OCI-LY7 (cell line): ENCODE data around the gene VANGL1. TPM values are rescaled to one million over a fixed set of nuclear protein-coding genes. Genes with fewer than 3 reads are reported as not detected.

Source experiments
- BruUV-seq: library from RNA; stranded (reverse); fragments of 400-500 nt; replicated peaks from 2 replicates; lab custom pipeline; 2021; lab: Mats Ljungman, UMichigan
- CTCF ChIA-PET: fragments of 300-600 bp; sonication (Branson Sonifier 250); formaldehyde crosslinking; loops from one replicate; lab custom pipeline; 2022; ENCODE audit warnings: antibody characterized with exemption; ENCODE audit not compliant: unreplicated experiment; lab: Charles Lee
- POLR2A ChIA-PET: fragments of 300-600 bp; sonication (Branson Sonifier 250); formaldehyde crosslinking; loops from one replicate; lab custom pipeline; 2022; ENCODE audit warnings: antibody characterized with exemption; lab: Charles Lee
- DNase-seq: peaks from one replicate; pipeline ENCODE4 v3.0.0-alpha.2; 2015; ENCODE audit warnings: low spot score
- H2AFZ ChIP-seq: fragments of 200-600 bp; sonication (generic), shearing (Covaris generic); 2 replicates; pipeline ENCODE4 v1.6.1; 2014; ENCODE audit warnings: mild to moderate bottlenecking, antibody characterized with exemption, low read length, moderate library complexity
- H3K27ac ChIP-seq: fragments of 200-600 bp; sonication (generic); 2 replicates; pipeline ENCODE4 v1.5.1; 2014; ENCODE audit warnings: mixed run types, low read depth, mild to moderate bottlenecking, moderate library complexity, low read length, inconsistent platforms; ENCODE audit not compliant: poor library complexity, severe bottlenecking
- H3K36me3 ChIP-seq: fragments of 200-600 bp; sonication (generic); 2 replicates; pipeline ENCODE4 v1.6.1; 2014; ENCODE audit warnings: mild to moderate bottlenecking, antibody characterized with exemption, low read length, moderate library complexity, mixed read lengths; ENCODE audit not compliant: insufficient read depth
- H3K4me1 ChIP-seq: fragments of 200-600 bp; sonication (generic); 2 replicates; pipeline ENCODE4 v1.5.1; 2014; ENCODE audit warnings: mild to moderate bottlenecking, low read length; ENCODE audit not compliant: insufficient read depth, poor library complexity, severe bottlenecking
- H3K4me2 ChIP-seq: fragments of 200-600 bp; sonication (generic); 2 replicates; pipeline ENCODE4 v1.6.1; 2014; ENCODE audit warnings: mild to moderate bottlenecking, low read length
- H3K4me3 ChIP-seq: fragments of 200-600 bp; sonication (generic); 2 replicates; pipeline ENCODE4 v1.5.1; 2014; ENCODE audit warnings: mild to moderate bottlenecking, low read depth, low read length; ENCODE audit not compliant: poor library complexity, severe bottlenecking
- H3K79me2 ChIP-seq: fragments of 200-600 bp; sonication (generic); 2 replicates; pipeline ENCODE4 v1.6.1; 2016; ENCODE audit warnings: low read depth, mild to moderate bottlenecking, low read length, moderate library complexity, mixed read lengths; ENCODE audit not compliant: insufficient read depth
- H3K9me2 ChIP-seq: fragments of 200-600 bp; sonication (generic); 2 replicates; pipeline ENCODE4 v1.6.1; 2016; ENCODE audit warnings: mild to moderate bottlenecking, low read length, mixed read lengths; ENCODE audit not compliant: insufficient read depth
- H3K9me3 ChIP-seq: fragments of 200-600 bp; sonication (generic); 2 replicates; pipeline ENCODE4 v1.6.1; 2014; ENCODE audit warnings: mild to moderate bottlenecking, mixed run types, low read length, mixed read lengths
- H4K20me1 ChIP-seq: fragments of 200-600 bp; sonication (generic); 2 replicates; pipeline ENCODE4 v1.6.1; 2014; ENCODE audit warnings: mild to moderate bottlenecking, antibody characterized with exemption, low read length, moderate library complexity, mixed read lengths; ENCODE audit not compliant: insufficient read depth
- EZH2phosphoT487 ChIP-seq: fragments of 200-600 bp; sonication (generic); IDR thresholded peaks from 2 replicates; pipeline ENCODE4 v1.6.1; 2018; ENCODE audit warnings: low read depth, borderline replicate concordance, mild to moderate bottlenecking, mixed run types, antibody characterized with exemption, low read length, moderate library complexity, mixed read lengths
- intact Hi-C: fragments of 100-400 bp; cut with micrococcal nuclease; formaldehyde crosslinking; loops from one replicate; pipeline ENCODE4 v1.10.0; 2022; ENCODE audit not compliant: unreplicated experiment
- total RNA-seq, 2 experiments: library from RNA; depleted of rRNA in 1 of 2; stranded (reverse); fragments of >200 nt in 1 of 2; shearing (Covaris generic) in 1 of 2; gene quantifications; 2 replicates each; pipeline ENCODE4 v1.2.3, GENCODE V29; 2014 to 2022
- TF ChIP-seq, protein P1 (sequence below): fragments of 200-600 bp; sonication (generic); conservative IDR thresholded peaks from 2 replicates; pipeline ENCODE4 v1.5.1; 2014; ENCODE audit warnings: mild to moderate bottlenecking, antibody characterized with exemption, low read length, moderate library complexity, mixed read lengths

The VANGL1 gene
- total RNA-seq, 2 experiments from 2014 or later, result 1.2 TPM; not detected in 1

DNA sequence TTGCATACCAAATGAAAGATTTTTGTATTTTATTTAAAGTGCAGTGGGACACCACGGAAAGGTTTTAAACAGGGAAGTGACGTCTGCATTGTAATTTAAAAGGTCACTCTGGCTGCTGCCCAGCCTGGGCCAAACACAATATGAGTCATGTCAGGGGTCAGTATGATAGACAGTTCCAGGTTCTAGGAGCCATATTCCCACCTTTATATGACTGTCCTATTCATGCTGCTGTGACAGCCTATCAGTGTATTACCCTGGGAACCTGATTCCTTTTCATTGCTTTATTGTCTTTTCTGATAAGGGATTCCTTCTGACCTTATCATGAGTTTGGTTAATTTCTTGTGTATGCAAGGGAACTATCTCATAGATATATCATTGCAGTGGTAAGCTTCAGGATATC, 5.3 kb downstream of the VANGL1 start:
- H2AFZ ChIP-seq, result no peak overlapping the region
- no peaks in the 10 kb centered on the region for H3K36me3 ChIP-seq
- H3K9me3 ChIP-seq, result no peaks in the 10 kb centered on the region
- no peaks in the 10 kb centered on the region for H3K4me1 ChIP-seq
- ChIA-PET CTCF (no interaction called here), POLR2A (interaction anchor here (1.1 kb wide), 1 partner anchor 95 kb away, joined by 3 read pairs; no protein-coding TSS in a partner anchor)
- H3K9me2 ChIP-seq, result no peaks in the 10 kb centered on the region
- TF ChIP-seq, protein P1, sequence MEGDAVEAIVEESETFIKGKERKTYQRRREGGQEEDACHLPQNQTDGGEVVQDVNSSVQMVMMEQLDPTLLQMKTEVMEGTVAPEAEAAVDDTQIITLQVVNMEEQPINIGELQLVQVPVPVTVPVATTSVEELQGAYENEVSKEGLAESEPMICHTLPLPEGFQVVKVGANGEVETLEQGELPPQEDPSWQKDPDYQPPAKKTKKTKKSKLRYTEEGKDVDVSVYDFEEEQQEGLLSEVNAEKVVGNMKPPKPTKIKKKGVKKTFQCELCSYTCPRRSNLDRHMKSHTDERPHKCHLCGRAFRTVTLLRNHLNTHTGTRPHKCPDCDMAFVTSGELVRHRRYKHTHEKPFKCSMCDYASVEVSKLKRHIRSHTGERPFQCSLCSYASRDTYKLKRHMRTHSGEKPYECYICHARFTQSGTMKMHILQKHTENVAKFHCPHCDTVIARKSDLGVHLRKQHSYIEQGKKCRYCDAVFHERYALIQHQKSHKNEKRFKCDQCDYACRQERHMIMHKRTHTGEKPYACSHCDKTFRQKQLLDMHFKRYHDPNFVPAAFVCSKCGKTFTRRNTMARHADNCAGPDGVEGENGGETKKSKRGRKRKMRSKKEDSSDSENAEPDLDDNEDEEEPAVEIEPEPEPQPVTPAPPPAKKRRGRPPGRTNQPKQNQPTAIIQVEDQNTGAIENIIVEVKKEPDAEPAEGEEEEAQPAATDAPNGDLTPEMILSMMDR, result no peak
- TF ChIP-seq EZH2phosphoT487, result no peak
- DNase-seq, result no peak
- no peak overlapping the region for H3K4me3 ChIP-seq
- no peak overlapping the region for H3K27ac ChIP-seq
- H3K79me2 ChIP-seq, result no peaks in the 10 kb centered on the region
- no peak overlapping the region for H3K4me2 ChIP-seq
- BruUV-seq, result no TSS peak
- intact Hi-C loops, result no loop called here
- no peaks in the 10 kb centered on the region for H4K20me1 ChIP-seq

DNA sequence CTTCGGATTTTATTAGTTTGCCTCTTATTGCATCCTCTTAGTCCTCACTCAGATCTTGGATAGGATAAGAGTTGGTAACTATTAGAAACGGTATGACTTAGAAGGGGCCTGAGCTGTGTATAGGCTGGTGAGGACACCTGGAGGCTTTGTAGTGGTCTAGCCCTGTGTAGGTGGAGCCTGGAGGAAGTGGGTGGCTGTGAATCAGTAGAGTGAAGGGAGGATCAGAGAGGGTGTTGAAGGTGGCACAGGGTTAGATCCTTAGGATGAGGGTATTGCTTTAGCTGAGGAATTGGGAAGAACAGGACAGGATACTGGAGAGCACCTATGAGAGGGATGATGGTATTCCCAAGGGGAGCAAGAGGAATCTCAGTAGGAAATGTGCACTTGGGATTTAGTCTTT, 5.7 kb downstream of the VANGL1 start:
- no peak for DNase-seq
- BruUV-seq, result no TSS peak
- Histone ChIP-seq H3K4me1 (no peaks in the 10 kb centered on the region), H3K79me2 (no peaks in the 10 kb centered on the region), H4K20me1 (no peaks in the 10 kb centered on the region), H3K27ac (no peak overlapping the region), H3K4me2 (no peak overlapping the region), H3K36me3 (no peaks in the 10 kb centered on the region), H2AFZ (no peak overlapping the region), H3K9me2 (no peaks in the 10 kb centered on the region), H3K4me3 (no peak overlapping the region), H3K9me3 (no peaks in the 10 kb centered on the region)
- TF ChIP-seq, protein P1, result no peak
- TF ChIP-seq EZH2phosphoT487, result no peak
- POLR2A ChIA-PET, result interaction anchor here (1.1 kb wide), 1 partner anchor 95 kb away, joined by 3 read pairs; no protein-coding TSS in a partner anchor
- intact Hi-C loops, result no loop called here
- CTCF ChIA-PET, result no interaction called here

DNA sequence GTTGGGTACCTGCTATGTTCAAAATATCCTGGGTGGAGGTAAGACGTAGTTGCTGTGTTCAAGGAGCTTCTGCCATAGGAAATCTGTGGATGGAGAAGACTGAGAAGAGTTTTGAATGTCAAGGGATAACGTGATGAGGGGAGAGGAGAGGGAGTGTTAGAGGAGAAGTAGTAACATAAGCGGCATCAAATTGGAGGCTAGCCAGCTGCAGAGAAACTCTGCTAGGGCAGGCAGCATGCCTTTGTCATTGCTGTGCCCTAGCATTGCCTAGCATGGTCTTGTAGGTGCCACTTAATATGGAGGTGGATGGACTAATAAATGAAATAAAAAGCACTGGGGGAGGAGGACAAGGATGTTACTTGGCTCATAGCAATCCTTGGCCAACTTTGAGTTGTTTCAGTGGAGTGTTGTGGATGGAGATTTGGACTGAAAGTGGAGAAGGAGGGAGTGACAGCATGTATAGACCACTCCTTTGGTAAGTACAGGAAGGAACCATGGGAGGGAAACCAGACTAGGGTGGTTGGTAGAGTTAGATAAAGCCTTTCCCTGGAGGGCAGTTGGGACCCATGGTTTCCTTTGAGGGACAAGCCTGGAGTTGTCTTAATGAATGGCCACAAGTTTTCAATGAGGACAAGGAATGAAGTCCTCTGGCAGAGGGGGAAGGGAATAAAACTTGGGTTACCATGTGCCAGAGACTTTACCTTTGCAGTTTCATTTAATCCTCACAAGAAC, 6.3 kb downstream of the VANGL1 start:
- POLR2A ChIA-PET, result interaction anchor here (1.1 kb wide), 1 partner anchor 94 kb away, joined by 3 read pairs; no protein-coding TSS in a partner anchor
- Histone ChIP-seq H3K27ac (no peak overlapping the region), H3K4me3 (no peak overlapping the region), H3K4me1 (no peaks in the 10 kb centered on the region), H3K9me3 (no peaks in the 10 kb centered on the region), H4K20me1 (no peaks in the 10 kb centered on the region), H3K9me2 (no peaks in the 10 kb centered on the region), H2AFZ (no peak overlapping the region), H3K36me3 (no peaks in the 10 kb centered on the region), H3K4me2 (no peak overlapping the region), H3K79me2 (no peaks in the 10 kb centered on the region)
- DNase-seq, result no peak
- TF ChIP-seq, protein P1, result no peak
- TF ChIP-seq EZH2phosphoT487, result no peak
- CTCF ChIA-PET, result no interaction called here
- intact Hi-C loops, result no loop called here
- BruUV-seq, result no TSS peak
